Central memory CD4-positive, alpha-beta T cell (primary cell): ENCODE measurements around the gene VPS4A.

Experiments used
- DNase-seq: peaks from one replicate; pipeline ENCODE4 v3.0.0; 2022

Gene VPS4A

GRCh38 chr16:69307856-69308255 is 3.3 kb upstream of the VPS4A start:
- DNase-seq, result no peak

- DNase-seq, result no peak
Measured at GRCh38 chr16:69309316-69309715, 1.8 kb upstream of the VPS4A start.

GRCh38 chr16:69311533-69312387 is 610 bp downstream of the VPS4A start:
- DNase-seq, result no peak

GRCh38 chr16:69313469-69313868 is 2.3 kb downstream of the VPS4A start:
- no peak for DNase-seq

GRCh38 chr16:69314534-69314933 is 3.4 kb downstream of the VPS4A start:
- DNase-seq, result no peak

- DNase-seq, result no peak
Measured at GRCh38 chr16:69315486-69316311, 4.5 kb downstream of the VPS4A start.

- DNase-seq, result no peak
Measured at GRCh38 chr16:69316595-69317034, 5.5 kb downstream of the VPS4A start.

- DNase-seq, result no peak
Measured at GRCh38 chr16:69318177-69318910, 7.2 kb downstream of the VPS4A start.

- DNase-seq, result no peak
Measured at GRCh38 chr16:69318911-69319289, 7.8 kb downstream of the VPS4A start.

GRCh38 chr16:69319381-69319780 is 8.2 kb downstream of the VPS4A start:
- no peak for DNase-seq

GRCh38 chr16:69319826-69320739 is 8.9 kb downstream of the VPS4A start:
- DNase-seq, result no peak

GRCh38 chr16:69320740-69321073 is 9.6 kb downstream of the VPS4A start:
- DNase-seq, result no peak

GRCh38 chr16:69321080-69321479 is 9.9 kb downstream of the VPS4A start:
- DNase-seq, result no peak

GRCh38 chr16:69322343-69322742 is 11.2 kb downstream of the VPS4A start:
- DNase-seq, result no peak

GRCh38 chr16:69323415-69323814 is 12.3 kb downstream of the VPS4A start:
- no peak for DNase-seq

- no peak for DNase-seq
Measured at GRCh38 chr16:69324013-69324531, 12.9 kb downstream of the VPS4A start.

GRCh38 chr16:69324585-69325253 is 13.6 kb downstream of the VPS4A start:
- no peak for DNase-seq

GRCh38 chr16:69325784-69326171 is 14.6 kb downstream of the VPS4A start:
- no peak for DNase-seq

- no peak for DNase-seq
Measured at GRCh38 chr16:69326172-69326873, 15.2 kb downstream of the VPS4A start.

- DNase-seq, result no peak
Measured at GRCh38 chr16:69327585-69328310, 16.6 kb downstream of the VPS4A start.
